ENCODE data around the gene RNU1-3.
"Not testable (repeated sequence)": the region's sequence is repeated elsewhere in the genome, so short reads cannot be mapped to it uniquely, and the experiment has no call there.

The RNU1-3 gene

GRCh38 chr1:16699440-16699839, 32.7 kb upstream of the RNU1-3 start:
- in situ Hi-C loops (cut with HindIII; ENCODE audit: low pct_unique_long_range_greater_than_20kb, low sequenced_read_pairs); DNase-seq (ENCODE audit: low read depth in 1 of 2, low spot score in 1 of 2): not testable (repeated sequence)

GRCh38 chr1:16697152-16697551, 30.4 kb upstream of the RNU1-3 start:
- DNase-seq (ENCODE audit: low read depth in 1 of 2, low spot score in 1 of 2); in situ Hi-C loops (cut with HindIII; ENCODE audit: low pct_unique_long_range_greater_than_20kb, low sequenced_read_pairs): not testable (repeated sequence)

GRCh38 chr1:16696507-16697150, 29.9 kb upstream of the RNU1-3 start:
- DNase-seq (ENCODE audit: low read depth in 1 of 2, low spot score in 1 of 2); in situ Hi-C loops (cut with HindIII; ENCODE audit: low pct_unique_long_range_greater_than_20kb, low sequenced_read_pairs): not testable (repeated sequence)

- in situ Hi-C loops (cut with HindIII; ENCODE audit: low pct_unique_long_range_greater_than_20kb, low sequenced_read_pairs); DNase-seq (ENCODE audit: low read depth in 1 of 2, low spot score in 1 of 2): not testable (repeated sequence)
These were observed 27.6 kb upstream of the RNU1-3 start for GRCh38 chr1:16694308-16694702.

- in situ Hi-C loops (cut with HindIII; ENCODE audit: low pct_unique_long_range_greater_than_20kb, low sequenced_read_pairs); DNase-seq (ENCODE audit: low read depth in 1 of 2, low spot score in 1 of 2): not testable (repeated sequence)
These were observed 26.9 kb upstream of the RNU1-3 start for GRCh38 chr1:16693449-16694307.

- in situ Hi-C loops (cut with HindIII; ENCODE audit: low pct_unique_long_range_greater_than_20kb, low sequenced_read_pairs); DNase-seq (ENCODE audit: low read depth in 1 of 2, low spot score in 1 of 2): not testable (repeated sequence)
These were observed 26.1 kb upstream of the RNU1-3 start for GRCh38 chr1:16692717-16693448.

- in situ Hi-C loops (cut with HindIII; ENCODE audit: low pct_unique_long_range_greater_than_20kb, low sequenced_read_pairs); DNase-seq (ENCODE audit: low read depth in 1 of 2, low spot score in 1 of 2): not testable (repeated sequence)
These were observed 25.5 kb upstream of the RNU1-3 start for GRCh38 chr1:16692283-16692682.

GRCh38 chr1:16690971-16691682, 24.4 kb upstream of the RNU1-3 start:
- in situ Hi-C loops (cut with HindIII; ENCODE audit: low pct_unique_long_range_greater_than_20kb, low sequenced_read_pairs), result not testable (repeated sequence)

GRCh38 chr1:16687132-16687800, 20.5 kb upstream of the RNU1-3 start:
- in situ Hi-C loops (cut with HindIII; ENCODE audit: low pct_unique_long_range_greater_than_20kb, low sequenced_read_pairs), result not testable (repeated sequence)

More at GRCh38 chr1:16690971-16691682, 24.4 kb upstream of the RNU1-3 start:
- DNase-seq (ENCODE audit: low read depth in 1 of 2, low spot score in 1 of 2), result not testable (repeated sequence)

GRCh38 chr1:16685445-16686371, 19.0 kb upstream of the RNU1-3 start:
- in situ Hi-C loops (cut with HindIII; ENCODE audit: low pct_unique_long_range_greater_than_20kb, low sequenced_read_pairs); DNase-seq (ENCODE audit: low read depth in 1 of 2, low spot score in 1 of 2): not testable (repeated sequence)

More at GRCh38 chr1:16687132-16687800, 20.5 kb upstream of the RNU1-3 start:
- not testable (repeated sequence) for DNase-seq (ENCODE audit: low read depth in 1 of 2, low spot score in 1 of 2)

GRCh38 chr1:16684738-16685337, 18.1 kb upstream of the RNU1-3 start:
- DNase-seq (ENCODE audit: low read depth in 1 of 2, low spot score in 1 of 2); in situ Hi-C loops (cut with HindIII; ENCODE audit: low pct_unique_long_range_greater_than_20kb, low sequenced_read_pairs): not testable (repeated sequence)

- DNase-seq (ENCODE audit: low read depth in 1 of 2, low spot score in 1 of 2); in situ Hi-C loops (cut with HindIII; ENCODE audit: low pct_unique_long_range_greater_than_20kb, low sequenced_read_pairs): not testable (repeated sequence)
These were observed 17.4 kb upstream of the RNU1-3 start for GRCh38 chr1:16684152-16684551.

- DNase-seq (ENCODE audit: low read depth in 1 of 2, low spot score in 1 of 2); in situ Hi-C loops (cut with HindIII; ENCODE audit: low pct_unique_long_range_greater_than_20kb, low sequenced_read_pairs): not testable (repeated sequence)
These were observed 16.1 kb upstream of the RNU1-3 start for GRCh38 chr1:16682803-16683202.

- in situ Hi-C loops (cut with HindIII; ENCODE audit: low pct_unique_long_range_greater_than_20kb, low sequenced_read_pairs); DNase-seq (ENCODE audit: low read depth in 1 of 2, low spot score in 1 of 2): not testable (repeated sequence)
These were observed 13.6 kb upstream of the RNU1-3 start for GRCh38 chr1:16680366-16680765.

Data from T47D (cell line).